Measurements from ENCODE around the gene CDH1. TPM values are rescaled to one million over a fixed set of nuclear protein-coding genes. Genes with fewer than 3 reads are reported as not detected.

Gene CDH1
- total RNA-seq, 2 donors from 2014 or later, result 118 to 123 TPM

DNA sequence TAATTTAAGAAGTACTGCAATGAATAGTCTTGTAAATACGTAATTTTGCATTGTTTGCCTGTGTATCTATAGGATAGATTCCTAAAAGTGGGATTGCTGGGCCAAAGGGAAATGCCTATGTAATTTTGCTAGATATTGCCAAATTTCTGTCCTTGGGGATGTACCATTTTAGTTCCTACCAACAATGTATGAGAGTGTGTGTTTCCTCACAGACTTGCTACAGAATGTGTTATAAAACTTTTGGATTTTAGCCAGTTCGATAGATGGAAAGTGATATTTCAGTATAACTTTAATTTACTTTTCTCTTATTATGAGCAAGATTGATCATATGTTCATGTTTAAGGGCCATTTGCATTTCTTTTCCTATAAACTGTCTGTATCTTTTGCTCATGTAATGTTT, 114.5 kb downstream of the CDH1 start:
- no peak for DNase-seq
- Mint-ChIP-seq H3K4me3 (no peak overlapping the region), H3K27ac (no peak overlapping the region), H3K9me3 (peaks cover 1% of the 10 kb centered on the region), H3K4me1 (peaks cover 1% of the 10 kb centered on the region), H3K36me3 (ENCODE audit: low read depth) (no peaks in the 10 kb centered on the region), H3K27me3 (ENCODE audit: insufficient read depth) (no peaks in the 10 kb centered on the region)
- no peak overlapping the region for H3K9ac ChIP-seq (ENCODE audit: extremely low read depth, low read length, poor library complexity, severe bottlenecking)
- 75 to 90% methylated on average over 1 of the region's 2 CpGs for WGBS, 2 experiments (ENCODE audit: insufficient coverage in 1 of 2, insufficient read length in 1 of 2)
- no peaks in the 10 kb centered on the region for H3K27me3 ChIP-seq (ENCODE audit: control insufficient read depth, insufficient read depth, low read length, poor library complexity, severe bottlenecking)
- no peak overlapping the region for H3K27ac ChIP-seq (ENCODE audit: low read depth, low read length)
- TF ChIP-seq, protein P1, sequence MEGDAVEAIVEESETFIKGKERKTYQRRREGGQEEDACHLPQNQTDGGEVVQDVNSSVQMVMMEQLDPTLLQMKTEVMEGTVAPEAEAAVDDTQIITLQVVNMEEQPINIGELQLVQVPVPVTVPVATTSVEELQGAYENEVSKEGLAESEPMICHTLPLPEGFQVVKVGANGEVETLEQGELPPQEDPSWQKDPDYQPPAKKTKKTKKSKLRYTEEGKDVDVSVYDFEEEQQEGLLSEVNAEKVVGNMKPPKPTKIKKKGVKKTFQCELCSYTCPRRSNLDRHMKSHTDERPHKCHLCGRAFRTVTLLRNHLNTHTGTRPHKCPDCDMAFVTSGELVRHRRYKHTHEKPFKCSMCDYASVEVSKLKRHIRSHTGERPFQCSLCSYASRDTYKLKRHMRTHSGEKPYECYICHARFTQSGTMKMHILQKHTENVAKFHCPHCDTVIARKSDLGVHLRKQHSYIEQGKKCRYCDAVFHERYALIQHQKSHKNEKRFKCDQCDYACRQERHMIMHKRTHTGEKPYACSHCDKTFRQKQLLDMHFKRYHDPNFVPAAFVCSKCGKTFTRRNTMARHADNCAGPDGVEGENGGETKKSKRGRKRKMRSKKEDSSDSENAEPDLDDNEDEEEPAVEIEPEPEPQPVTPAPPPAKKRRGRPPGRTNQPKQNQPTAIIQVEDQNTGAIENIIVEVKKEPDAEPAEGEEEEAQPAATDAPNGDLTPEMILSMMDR (conservative IDR thresholded peaks at IDR 0.05), result no peak
- H3K36me3 ChIP-seq (ENCODE audit: control insufficient read depth, insufficient read depth, low read length), result no peaks in the 10 kb centered on the region
- H3K4me3 ChIP-seq (ENCODE audit: low read length), result no peak overlapping the region
- no peaks in the 10 kb centered on the region for H3K9me3 ChIP-seq (ENCODE audit: control insufficient read depth, low read length)
- H3K4me1 ChIP-seq (ENCODE audit: control insufficient read depth, insufficient read depth, low read length), result no peaks in the 10 kb centered on the region

DNA sequence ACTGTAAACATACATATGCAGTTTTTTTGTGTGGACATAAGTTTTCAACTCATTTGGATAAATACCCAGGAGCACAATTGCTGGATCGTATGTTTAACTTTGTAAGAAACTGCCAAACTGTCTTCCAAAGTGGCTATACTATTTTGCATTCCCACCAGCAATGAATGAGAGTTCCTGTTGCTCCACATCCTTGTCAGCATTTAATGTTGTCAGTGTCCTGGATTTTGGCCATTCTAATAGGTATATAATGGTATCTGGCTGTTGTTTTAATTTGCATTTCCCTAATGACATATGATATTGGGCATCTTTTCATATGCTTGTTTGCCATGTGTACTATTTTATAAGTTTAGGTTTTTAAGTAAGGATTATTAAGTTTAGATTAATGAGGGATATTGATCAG, 120.4 kb downstream of the CDH1 start:
- no peaks in the 10 kb centered on the region for H3K27me3 ChIP-seq (ENCODE audit: control insufficient read depth, insufficient read depth, low read length, poor library complexity, severe bottlenecking)
- no peak overlapping the region for H3K4me3 ChIP-seq (ENCODE audit: low read length)
- H3K27ac Mint-ChIP-seq, result no peak overlapping the region
- no peaks in the 10 kb centered on the region for H3K4me1 ChIP-seq (ENCODE audit: control insufficient read depth, insufficient read depth, low read length)
- peaks cover 7% of the 10 kb centered on the region for H3K9me3 Mint-ChIP-seq
- DNase-seq, result no peak
- peaks cover 3% of the 10 kb centered on the region for H3K4me1 Mint-ChIP-seq
- H3K27me3 Mint-ChIP-seq (ENCODE audit: insufficient read depth), result no peaks in the 10 kb centered on the region
- WGBS, 2 experiments (ENCODE audit: insufficient coverage in 1 of 2, insufficient read length in 1 of 2), result 82 to 100% methylated on average over 1 of the region's 1 CpG
- H3K36me3 Mint-ChIP-seq (ENCODE audit: low read depth), result no peaks in the 10 kb centered on the region
- no peak overlapping the region for H3K4me3 Mint-ChIP-seq
- TF ChIP-seq, protein P1 (conservative IDR thresholded peaks at IDR 0.05), result no peak
- H3K9me3 ChIP-seq (ENCODE audit: control insufficient read depth, low read length), result no peaks in the 10 kb centered on the region
- no peak overlapping the region for H3K9ac ChIP-seq (ENCODE audit: extremely low read depth, low read length, poor library complexity, severe bottlenecking)
- no peak overlapping the region for H3K27ac ChIP-seq (ENCODE audit: low read depth, low read length)
- H3K36me3 ChIP-seq (ENCODE audit: control insufficient read depth, insufficient read depth, low read length), result peaks cover 6% of the 10 kb centered on the region

GRCh38 chr16:68859828-68860227, 122.7 kb downstream of the CDH1 start:
- Histone ChIP-seq H3K9me3 (ENCODE audit: control insufficient read depth, low read length) (no peaks in the 10 kb centered on the region), H3K9ac (ENCODE audit: extremely low read depth, low read length, poor library complexity, severe bottlenecking) (no peak overlapping the region), H3K4me3 (ENCODE audit: low read length) (no peak overlapping the region), H3K36me3 (ENCODE audit: control insufficient read depth, insufficient read depth, low read length) (peaks cover 6% of the 10 kb centered on the region), H3K27ac (ENCODE audit: low read depth, low read length) (no peak overlapping the region), H3K4me1 (ENCODE audit: control insufficient read depth, insufficient read depth, low read length) (no peaks in the 10 kb centered on the region), H3K27me3 (ENCODE audit: control insufficient read depth, insufficient read depth, low read length, poor library complexity, severe bottlenecking) (no peaks in the 10 kb centered on the region)
- Mint-ChIP-seq H3K4me3 (no peak overlapping the region), H3K4me1 (peaks cover 3% of the 10 kb centered on the region), H3K27ac (no peak overlapping the region), H3K36me3 (ENCODE audit: low read depth) (peaks cover 11% of the 10 kb centered on the region), H3K27me3 (ENCODE audit: insufficient read depth) (no peaks in the 10 kb centered on the region), H3K9me3 (peaks cover 7% of the 10 kb centered on the region)
- TF ChIP-seq, protein P1 (conservative IDR thresholded peaks at IDR 0.05), result no peak
- WGBS, 2 experiments (ENCODE audit: insufficient coverage in 1 of 2, insufficient read length in 1 of 2), result 96 to 97% methylated on average over 4 of the region's 4 CpGs
- no peak for DNase-seq

Measured in endodermal cell (in vitro differentiated cells).